GM19240 (cell line): ENCODE data around the gene NR2F2.

ENCODE experiments used
- DNase-seq: peaks from one replicate; pipeline ENCODE4 v3.0.0; 2011; ENCODE audit warnings: low spot score; ENCODE audit not compliant: insufficient read length

The NR2F2 gene

DNA sequence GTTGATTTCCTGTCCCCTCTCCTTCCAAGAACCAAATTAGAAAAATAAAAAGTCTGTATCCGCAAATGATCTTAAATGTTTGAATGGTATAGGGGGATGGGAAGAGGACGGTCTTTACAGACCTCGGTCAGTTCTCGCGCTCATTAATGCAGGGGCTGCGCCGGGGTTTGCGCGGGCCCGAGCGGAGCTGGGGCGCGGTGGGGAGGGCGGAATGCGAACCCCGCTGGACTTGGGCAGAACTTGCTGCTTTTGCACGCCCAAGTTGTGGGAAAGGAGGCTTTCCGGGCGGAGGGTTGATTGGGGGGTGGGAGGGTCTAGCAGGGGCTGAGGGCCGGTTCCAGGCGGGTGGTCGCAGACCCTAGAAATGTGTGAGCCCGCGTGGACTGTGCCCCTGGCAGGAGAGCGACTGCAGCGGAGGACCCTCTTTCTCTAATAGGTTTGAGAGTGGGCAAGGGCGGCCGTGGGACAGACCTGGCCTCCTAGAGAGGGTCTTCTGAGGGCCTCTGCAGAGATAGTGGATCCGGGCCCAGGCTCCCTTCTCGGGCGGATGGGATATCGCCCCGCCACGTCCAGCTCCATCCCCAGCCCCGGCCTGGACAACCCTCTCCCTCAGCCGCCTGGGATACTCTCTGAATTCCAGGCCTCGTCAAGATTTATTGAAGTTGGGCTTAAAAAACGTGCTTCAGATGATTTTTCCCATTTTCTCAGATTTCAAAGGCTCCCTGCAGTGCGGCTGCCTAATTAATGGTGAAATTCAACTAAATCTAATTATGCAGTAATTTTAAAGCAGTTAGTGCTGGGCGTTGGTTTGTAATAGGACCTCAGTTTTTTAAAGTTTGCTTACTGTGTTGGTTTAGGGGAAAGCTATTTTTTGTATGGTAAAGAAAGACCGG lies 11.3 kb downstream of the NR2F2 start:
- no peak for DNase-seq

DNA sequence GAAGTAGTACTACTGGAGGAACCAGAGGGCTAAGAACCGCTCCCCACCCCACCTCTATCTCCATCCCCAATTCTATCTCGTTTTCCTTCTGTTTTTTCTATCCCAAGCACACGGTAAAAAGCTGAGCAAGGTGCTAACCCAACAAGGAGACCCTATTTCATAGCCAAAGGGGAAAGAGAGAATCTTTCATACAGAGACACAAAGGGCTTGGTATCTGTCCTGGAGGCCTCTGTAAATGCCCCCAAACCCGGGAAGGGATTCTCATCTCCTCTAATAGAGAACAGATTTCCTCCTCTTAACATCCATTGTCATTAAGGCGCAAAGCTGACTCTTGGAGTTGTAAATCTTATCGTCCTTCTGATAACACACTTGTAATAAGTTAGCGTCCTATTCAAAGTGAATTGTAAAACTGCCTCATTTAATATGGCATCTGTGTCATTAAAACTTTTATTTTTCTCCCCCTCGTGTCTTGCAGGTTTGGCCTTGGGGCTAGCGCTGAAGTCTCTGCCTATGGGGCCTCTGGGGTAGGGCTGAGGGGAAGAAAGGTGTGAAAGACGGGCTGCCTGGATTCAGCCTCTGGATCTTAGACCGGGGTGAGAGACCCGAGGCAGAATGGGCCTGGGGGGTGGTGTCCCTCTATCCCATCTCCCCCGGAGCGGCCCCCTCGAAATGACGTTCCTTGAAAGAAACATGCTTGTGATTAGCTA lies 12.1 kb downstream of the NR2F2 start:
- DNase-seq = no peak

DNA sequence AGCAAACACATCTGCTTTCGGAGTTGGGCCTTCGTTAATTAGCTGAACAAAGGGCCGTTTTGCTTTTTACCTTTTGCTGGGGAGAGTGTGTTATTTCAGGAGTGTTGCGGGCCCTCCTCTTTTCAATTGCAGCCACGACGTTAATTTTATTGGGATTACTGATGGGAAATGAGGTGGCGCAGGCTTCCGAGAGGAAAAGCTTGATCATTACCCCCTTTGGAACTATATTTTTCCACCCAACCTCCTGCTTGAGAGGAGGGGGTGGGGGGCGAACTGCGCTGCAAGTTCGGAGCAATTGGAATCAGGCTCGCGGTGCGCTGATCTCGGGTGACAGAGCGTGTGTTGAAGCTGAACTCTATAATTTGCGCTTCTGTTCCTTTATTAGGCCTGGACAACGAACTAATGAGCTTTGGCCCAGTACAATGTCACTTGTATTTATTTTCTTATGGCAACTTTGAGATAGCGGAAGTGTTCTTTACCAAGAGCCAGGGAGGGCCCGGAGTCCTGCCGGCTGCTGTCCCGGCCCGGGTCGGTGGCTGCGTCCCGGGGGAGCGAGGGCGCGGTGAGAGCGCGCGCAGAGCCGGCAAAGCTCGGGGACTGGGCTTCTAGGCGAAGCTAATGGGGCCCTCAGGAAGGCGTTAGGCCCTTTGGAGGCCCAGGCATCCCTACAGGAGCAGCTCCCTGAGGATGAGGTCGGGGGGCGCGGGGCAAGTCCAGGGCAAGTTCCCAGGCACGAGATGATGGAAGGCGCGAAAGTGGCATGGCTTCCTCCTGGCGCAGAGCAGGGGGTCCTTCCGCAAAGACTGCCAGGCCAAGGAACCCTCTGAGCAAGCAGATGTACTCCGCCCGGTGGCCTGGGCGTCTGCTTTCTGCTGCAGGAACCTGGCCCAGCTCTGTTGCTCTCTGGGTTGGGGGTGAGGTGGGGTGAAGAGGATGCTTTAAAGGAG lies 12.9 kb downstream of the NR2F2 start:
- DNase-seq = no peak

DNA sequence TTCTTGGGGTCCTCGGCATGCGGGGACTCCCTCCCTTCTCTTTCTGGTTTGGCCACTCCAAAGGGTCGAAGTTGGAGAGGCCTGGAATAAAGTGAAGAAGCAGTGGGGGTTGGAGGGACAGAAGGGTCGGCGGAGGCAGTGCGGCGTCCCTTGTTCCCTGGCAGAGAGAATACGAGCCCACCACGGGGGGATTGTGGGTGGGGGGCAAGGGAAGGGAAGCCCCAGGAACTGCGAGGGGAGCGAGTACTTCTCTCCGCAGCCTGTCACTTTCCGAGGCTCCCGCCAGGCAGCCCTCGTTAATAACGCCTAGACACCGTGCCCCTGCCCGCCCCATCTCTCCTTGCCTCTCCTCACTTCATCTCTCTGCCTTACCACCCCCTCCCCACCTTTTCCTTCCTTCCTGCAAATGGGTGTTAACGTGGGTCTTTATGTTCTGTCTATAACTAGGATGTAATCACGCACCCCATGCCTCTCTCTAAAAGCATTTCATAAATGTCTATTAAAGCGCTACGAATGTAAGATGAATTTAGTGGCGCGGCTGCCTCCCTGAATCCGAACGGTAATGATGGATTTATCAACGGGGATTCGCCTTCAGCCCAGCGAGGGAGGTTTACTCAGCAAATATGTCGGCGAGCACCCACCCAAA lies 13.7 kb downstream of the NR2F2 start:
- no peak for DNase-seq

DNA sequence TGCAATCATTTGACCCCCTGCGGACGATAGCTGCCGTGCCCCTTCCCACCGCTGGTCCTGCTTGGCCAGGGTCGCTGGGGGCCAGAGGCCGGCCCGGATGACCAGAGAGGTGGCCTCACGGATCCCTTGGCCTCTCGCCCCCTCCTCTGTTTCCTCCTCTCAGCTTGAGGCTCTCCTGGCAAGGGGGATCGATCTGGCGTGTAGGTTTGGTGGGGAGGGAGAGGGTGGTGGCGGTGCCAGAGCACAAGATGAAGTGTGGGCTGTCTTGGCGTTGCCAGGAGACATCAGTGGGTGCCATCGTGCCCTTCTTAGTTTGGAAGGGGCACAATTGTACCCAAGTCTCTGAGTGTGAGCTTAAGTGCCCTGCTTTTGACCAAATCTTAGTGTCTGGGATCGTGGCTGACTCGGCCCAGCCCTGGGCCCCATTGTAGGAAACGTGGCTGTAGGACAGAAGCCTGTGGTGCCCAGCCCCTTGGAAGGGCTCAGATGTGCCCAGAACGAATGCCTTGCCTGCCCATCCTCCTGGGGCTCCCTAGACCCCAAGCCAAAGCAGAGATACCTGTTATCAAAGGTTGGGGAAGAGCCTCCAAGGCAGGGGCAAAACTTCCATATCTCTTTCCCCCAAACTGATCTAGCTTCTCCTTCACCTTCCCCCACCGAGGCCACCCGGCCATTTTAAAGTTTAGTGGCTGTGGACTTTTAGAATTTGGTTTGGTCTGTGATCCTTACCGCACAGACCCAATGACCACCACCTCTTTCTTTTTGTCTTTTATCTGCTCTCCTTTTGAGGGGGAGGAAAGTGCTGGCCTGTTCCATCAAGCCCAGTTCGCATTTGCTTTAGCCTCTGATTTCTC lies 14.4 kb downstream of the NR2F2 start:
- no peak for DNase-seq

DNA sequence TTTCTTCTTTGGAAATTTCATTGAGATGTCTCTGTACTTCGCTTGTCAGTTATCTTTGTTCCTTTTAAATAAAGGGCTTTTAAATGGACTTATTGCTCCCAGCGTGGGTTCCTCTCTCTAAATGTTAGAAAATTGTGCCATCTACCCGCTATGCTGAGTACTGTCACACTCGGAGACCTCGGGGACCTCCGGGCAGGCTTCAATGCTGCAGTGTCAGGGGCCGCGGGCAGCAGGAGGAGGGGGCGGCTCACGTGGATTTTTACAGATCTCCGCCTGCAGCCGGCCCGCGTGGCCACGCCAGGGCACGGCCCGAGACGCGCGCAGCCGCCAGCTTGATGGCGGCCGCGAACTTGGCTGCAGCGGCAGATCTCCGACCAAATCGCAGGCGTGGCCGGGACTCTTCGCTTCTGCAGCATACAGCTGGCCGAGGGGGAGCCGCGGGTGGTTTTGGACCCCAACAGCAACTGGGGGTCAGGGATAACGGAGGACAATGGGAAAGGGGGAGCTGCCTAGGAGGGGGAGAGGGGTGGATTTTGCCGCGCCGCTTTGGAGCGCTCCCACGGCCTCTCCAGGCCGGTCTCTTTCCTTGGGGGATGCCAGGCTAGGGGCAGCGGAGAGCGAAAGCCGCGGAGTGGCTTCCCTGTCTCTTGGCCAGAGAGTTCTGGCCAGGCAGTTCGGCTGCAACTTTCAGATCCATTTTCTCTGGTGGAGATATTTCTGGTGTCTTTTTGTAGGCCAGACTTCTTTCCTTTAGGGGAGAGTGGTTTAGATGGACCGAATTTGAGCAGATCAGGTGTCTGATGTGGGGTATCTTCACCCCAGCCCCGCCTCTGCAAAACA lies 15.3 kb downstream of the NR2F2 start:
- DNase-seq = peak; percentile 20

DNA sequence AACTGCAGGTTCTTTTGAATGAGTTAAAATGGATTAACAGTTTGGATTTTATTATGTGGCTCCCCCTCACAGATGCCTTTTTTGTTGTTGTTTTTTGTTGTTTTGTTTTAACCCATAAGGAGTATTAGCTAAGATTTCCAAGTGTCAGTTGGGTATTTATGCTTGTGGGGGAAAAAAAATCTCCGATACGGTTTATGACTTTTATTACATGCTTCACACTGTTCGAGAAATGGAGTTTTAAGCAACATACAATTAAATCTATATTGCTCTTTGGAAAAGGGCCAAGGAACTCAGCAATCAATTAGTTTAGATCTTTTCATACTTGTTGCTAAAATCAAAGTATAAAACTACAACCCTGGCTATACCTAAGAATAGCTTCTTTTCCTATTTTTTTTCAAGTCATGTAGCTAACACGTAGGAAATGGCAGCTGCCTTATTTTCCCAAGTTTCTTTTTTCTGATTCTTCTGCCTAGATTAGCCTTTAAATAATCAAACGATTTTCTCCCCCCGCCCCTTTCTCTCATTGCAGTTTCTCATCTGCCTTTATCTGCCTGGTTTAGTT lies 16.0 kb downstream of the NR2F2 start:
- DNase-seq = no peak

DNA sequence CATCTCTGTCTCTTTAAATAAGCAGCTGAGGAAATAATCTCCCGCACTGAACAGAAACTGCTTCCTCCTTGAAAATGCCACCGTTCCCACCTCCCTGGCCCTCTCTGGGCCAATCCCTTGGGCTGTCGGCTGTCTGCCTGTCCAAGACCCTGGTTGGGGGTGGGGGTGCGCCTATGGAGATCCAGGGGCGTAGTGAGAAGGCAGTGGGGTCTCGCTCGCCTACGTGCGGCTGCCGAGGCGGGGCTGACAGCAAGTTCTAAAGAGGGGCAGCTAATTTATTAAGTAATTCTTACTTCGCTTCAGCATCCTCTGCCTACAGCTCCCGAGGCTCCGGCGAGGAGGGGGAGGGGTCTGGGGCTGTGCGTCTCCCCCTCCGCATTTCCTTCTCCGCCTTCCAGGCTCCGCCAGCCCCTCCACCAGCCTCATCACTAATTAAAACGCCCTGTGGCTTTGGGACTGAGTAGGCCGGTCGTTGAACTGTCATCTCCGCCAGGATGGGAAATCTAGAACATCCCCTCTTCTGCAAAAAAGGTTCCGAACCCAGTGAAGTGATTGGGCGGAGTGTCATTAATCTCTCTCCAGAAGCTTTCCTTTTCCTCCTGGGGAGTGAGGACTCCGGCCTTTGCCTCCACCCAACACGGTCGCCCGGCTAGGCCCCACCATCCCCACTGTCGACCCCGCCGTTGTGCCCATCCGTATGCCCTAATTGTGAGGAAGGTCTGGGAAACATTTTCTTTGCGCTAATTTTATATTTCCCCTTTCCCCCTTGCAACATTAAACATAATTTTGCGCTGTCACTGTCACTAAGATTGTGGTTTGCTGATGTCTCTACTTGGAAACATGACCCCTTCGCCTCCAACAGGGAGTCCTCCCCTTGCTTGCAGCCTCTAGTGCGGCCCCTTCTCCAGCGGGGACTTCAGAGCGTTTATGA lies 16.9 kb downstream of the NR2F2 start:
- no peak for DNase-seq

DNA sequence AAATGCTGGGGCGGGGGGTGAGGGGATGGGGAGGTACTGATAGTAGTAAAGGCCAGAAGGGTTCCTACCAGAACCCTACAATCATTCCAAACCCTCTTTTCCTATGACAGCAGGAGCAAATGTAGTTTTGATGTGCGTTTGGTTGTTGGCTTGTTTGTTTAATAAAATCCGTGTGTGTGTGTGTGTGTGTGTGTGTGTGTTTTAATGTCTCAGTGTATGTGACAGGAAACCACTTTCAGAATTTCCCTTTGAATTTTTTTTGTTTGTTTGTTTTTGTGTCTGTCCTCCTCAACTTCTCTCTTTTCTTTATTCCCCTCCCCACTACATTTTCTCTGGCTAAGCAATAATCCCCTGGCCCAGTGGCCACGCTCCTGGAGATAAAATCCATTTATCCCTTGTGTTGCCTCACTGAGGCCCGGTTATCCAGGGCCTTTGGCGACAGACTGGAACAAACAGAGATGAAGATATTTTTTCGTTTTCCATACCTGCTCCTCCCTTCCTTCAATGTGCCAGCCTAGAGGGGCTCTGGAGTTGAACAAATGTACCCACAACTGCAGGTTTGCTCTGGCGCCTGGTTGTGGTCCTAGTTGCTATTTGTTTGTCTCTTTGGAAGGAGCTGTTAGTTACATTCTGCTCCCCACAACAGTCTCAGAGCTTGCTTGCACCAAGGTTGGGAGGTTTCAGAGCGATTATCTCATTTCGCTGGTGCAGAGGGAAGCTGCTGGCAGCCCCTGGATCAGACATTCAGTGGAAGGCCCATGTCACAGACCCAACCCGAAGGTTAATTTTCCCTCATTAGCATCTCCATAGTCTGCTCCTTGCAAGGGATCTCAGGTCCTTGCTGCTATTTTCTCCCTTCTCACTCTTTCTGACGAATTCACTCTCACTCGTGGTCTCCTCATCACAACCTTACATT lies 17.9 kb downstream of the NR2F2 start:
- DNase-seq = no peak

DNA sequence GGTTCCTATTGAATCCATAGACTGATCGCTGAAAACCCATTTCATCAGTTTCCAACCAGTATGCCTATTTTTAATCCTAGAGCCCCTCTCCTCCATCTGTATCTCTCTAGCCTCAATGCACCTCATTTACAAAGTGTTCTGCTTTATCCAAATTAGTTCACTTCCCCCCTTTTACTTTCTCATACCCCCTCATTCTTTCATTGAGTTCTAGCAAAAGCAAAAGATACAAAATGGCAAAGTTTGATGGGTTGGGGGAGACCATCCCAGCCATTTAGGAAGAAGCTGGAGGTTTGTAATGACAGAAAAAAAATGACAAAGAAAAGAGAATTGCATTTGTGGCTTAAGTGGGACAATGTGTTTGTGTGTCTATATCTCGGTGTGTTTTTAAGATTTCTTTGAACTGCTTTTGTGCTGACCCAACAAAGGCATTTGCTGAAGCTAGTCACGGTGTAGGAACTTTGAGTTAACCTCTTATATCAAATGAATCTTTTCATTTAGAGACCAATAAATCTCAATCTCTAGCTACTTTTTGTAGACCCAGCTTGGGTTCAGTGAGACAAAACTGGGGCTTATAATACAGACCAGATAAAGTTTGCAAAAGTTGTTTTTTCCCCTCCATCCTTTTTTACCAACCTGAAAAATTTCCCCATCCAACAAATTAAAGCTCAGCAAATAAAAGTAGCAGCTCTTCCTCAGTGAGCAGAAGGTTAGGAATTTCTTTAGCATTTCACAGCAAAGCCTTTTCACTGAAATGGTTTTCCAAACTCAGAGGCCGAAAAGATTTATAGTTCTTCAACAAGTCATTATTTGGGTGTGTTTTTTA lies 18.7 kb downstream of the NR2F2 start:
- DNase-seq = no peak

DNA sequence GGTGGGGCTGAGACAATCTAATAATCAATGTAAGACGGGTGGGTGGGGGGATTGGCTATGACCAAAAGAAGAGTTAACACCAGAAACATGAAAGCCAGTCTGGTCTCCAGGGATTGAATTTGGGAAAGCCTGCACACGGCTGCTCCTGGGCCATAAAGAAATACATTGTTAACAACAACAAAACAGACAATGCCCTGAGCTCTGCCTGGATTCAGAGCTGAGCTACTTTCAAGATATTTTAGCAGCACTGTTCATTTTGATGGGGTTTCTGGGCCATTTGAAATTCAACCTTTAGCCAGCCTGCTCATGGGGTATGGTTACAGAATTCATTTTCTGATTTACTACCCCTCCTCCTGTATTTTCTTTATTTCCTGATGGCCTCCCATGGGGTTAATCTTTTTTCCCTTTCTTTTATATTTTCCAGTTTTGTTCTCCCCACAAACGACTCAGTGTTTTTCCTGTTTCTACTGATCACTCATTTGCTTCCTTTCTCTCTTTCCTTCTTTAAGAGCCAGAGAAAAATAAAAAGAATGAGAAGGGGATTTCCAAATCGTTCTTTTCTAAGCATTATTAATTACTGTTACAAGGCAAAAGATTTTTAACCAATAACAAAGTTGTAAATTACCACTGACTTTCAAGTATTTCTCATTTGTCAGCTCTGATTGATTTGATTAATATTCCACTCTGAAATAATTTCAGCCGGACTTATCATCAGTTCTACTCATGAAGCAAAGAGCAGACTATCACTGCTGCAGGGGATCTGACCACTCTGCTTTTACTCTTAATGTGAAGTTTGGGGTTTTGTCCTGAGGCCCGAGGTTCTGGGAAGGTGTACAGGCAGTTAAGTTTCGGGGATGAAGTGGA lies 19.6 kb downstream of the NR2F2 start:
- DNase-seq = no peak

DNA sequence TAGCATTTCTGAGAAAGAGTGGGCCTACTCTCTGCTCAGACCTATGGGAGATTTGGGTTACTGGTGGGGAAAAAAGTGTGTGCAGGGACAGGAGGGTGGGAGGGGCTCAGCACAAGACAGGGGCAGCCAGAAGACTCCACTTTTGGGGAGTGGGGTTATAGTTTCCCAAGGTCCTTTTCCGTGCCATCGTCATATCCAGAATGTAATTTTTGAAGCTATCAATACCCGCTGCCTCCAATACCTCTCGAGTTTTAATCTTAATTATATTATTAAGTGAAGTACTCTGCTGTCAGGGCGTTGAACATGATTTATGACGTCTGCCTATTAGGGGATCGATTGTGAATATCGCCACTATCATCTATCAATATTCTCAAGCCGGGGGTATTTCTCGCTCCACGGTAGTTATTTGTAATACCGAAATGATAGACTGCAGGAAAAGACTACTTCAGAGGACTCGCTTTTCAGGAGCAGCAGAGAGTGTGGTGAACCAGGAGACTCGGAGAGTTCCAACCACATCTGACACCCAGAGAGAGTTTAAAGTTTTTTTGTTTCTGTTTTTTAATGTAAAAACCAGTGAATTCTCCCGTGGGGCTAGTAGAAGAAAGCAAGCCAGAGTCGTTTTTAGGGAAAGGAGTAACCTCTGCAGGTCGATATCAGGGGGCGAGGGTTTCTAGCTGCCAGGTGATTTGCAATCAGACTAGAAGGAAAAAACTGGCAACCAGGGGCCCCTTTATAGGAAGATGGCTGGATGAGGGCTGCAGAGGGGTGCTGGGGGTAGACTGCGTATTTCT lies 20.6 kb downstream of the NR2F2 start:
- DNase-seq = no peak

DNA sequence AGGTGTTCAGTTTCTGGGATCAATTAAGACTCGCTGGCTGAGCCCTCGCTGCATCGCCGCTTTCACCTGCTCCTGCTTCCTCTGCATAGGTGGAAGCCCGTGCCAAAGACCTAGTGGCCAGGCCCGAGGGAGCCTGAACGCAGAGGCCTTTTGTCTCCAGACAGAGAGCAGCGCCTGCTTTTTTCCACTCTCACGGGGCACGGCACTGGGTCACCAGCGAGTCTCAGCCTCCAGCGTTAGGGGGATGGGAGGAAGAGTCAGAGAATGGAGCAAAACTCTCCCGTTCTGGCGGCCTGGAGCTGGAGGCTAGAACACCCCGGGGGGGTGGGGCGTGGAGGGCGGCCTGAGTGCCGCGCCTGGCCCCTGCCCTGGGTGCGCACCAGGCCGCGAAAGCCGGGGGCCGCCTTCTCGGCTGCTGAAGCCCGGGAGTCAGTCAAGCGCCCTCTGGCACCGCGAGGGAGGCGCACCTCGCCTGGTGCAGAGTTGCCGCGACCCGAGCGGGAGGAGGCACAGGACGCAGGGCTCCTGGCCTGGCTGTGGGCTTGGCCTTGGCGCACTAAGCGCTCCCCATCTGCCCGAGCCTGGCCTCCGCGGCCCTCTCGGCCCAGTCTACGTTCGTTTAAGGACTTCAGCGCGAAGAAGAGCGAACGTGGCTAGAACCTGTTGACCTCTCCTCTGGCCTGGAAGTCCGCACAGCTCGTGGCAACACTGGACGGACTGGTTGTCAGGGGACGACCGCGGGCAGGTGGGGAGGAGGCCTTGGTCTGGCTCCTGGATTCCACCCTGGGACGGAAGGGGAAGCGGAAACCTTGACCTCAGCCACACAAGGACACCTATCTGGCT lies 21.5 kb downstream of the NR2F2 start:
- no peak for DNase-seq
